A549 (cell line): Measurements from ENCODE around the gene STIM2. TPM values are rescaled to one million over a fixed set of nuclear protein-coding genes. Genes with fewer than 3 reads are reported as not detected.

Experiments
- ATAC-seq, 2 experiments: fragments of 200-7000 bp in 1 of 2; fragments of >200 bp in 1 of 2; cut with Nextera tagmentation in 1 of 2; cut with Tn5 transposase in 1 of 2; 3 replicates each; pipeline versions ENCODE4 v1.8.0 to v1.9.1; 2018 to 2020; ENCODE audit warnings: mild to moderate bottlenecking in 1 of 2, moderate library complexity in 1 of 2
- CTCF ChIA-PET: fragments of 300-600 bp; sonication (Branson Sonifier 250); formaldehyde crosslinking; extraction: SDS; loops from one replicate; lab custom pipeline; 2021; ENCODE audit warnings: antibody characterized with exemption, inconsistent platforms; lab: Yijun Ruan, JAX
- POLR2A ChIA-PET: fragments of 350-600 bp; formaldehyde crosslinking; extraction: SDS; loops from one replicate; lab custom pipeline; 2021; ENCODE audit warnings: antibody characterized with exemption, inconsistent platforms; lab: Yijun Ruan, JAX
- DNase-seq, 2 experiments: peaks; one replicate each; pipeline versions ENCODE4 v3.0.0 to v3.0.0-alpha.2; 2011 to 2016; ENCODE audit warnings: low read depth in 1 of 2, low spot score in 1 of 2
- FAIRE-seq: peaks from 2 replicates; lab custom pipeline; 2011; peaks lifted over from hg19 to GRCh38; lab: Jason Lieb, UNC
- H3K27ac ChIP-seq, 2 experiments: fragments of >200 bp; sonication (Bioruptor Twin); formaldehyde crosslinking; 3 replicates each; pipeline ENCODE4 v1.5.1; 2016 to 2017
- H3K4me1 ChIP-seq: fragments of >200 bp; sonication (Bioruptor Twin); formaldehyde crosslinking; 3 replicates; pipeline ENCODE4 v1.6.1; 2016
- H3K4me2 ChIP-seq: fragments of >200 bp; sonication (Bioruptor Twin); formaldehyde crosslinking; 3 replicates; pipeline ENCODE4 v1.6.1; 2016
- H3K4me3 ChIP-seq: fragments of >200 bp; sonication (Bioruptor Twin); formaldehyde crosslinking; 3 replicates; pipeline ENCODE4 v1.5.1; 2016
- H3K9me3 ChIP-seq: fragments of >200 bp; sonication (Bioruptor Twin); formaldehyde crosslinking; 3 replicates; pipeline ENCODE4 v1.6.1; 2016
- BCL3 ChIP-seq: fragments of >200 bp; sonication (Bioruptor Twin); formaldehyde crosslinking; IDR thresholded peaks from 3 replicates; pipeline ENCODE4 v1.6.1; 2016
- BHLHE40 ChIP-seq: IDR thresholded peaks from 2 replicates; pipeline ENCODE4 v1.6.1; 2012; ENCODE audit warnings: low read depth, low read length, inconsistent platforms
- CBX2 ChIP-seq: fragments of 200-600 bp; sonication (generic); IDR thresholded peaks from 2 replicates; pipeline ENCODE4 v1.6.1; 2016; ENCODE audit warnings: low read depth, mild to moderate bottlenecking, borderline replicate concordance
- CBX8 ChIP-seq: fragments of 200-600 bp; sonication (generic); IDR thresholded peaks from 2 replicates; pipeline ENCODE4 v1.6.1; 2016
- CEBPB ChIP-seq, 2 experiments: fragments of >200 bp in 1 of 2; sonication (Bioruptor Twin) in 1 of 2; formaldehyde crosslinking in 1 of 2; IDR thresholded peaks; 2 replicates each; pipeline ENCODE4 v1.6.1; 2012 to 2016
- CHD2 ChIP-seq: fragments of 150-350 bp; IDR thresholded peaks from 2 replicates; pipeline ENCODE4 v1.6.1; 2014; ENCODE audit warnings: low read length; ENCODE audit not compliant: partially characterized antibody
- EHF ChIP-seq: fragments of 250-450 bp; sonication (Bioruptor Pico); IDR thresholded peaks from 2 replicates; pipeline ENCODE4 v1.5.0; 2020; ENCODE audit warnings: mild to moderate bottlenecking
- ELK1 ChIP-seq: fragments of 150-350 bp; IDR thresholded peaks from 2 replicates; pipeline ENCODE4 v1.6.1; 2014; ENCODE audit warnings: low read depth, mild to moderate bottlenecking, low read length
- ESRRA ChIP-seq: fragments of 150-350 bp; IDR thresholded peaks from 2 replicates; pipeline ENCODE4 v1.6.1; 2014; ENCODE audit warnings: mild to moderate bottlenecking, low read length, borderline replicate concordance
- FOSB ChIP-seq: fragments of 250-450 bp; sonication (Bioruptor Pico); IDR thresholded peaks from 2 replicates; pipeline ENCODE4 v1.5.0; 2020; ENCODE audit warnings: mild to moderate bottlenecking, moderate library complexity
- FOSL2 ChIP-seq, 2 experiments: fragments of 450-650 bp in 1 of 2; fragments of >200 bp in 1 of 2; sonication (Bioruptor Twin) in 1 of 2; formaldehyde crosslinking; IDR thresholded peaks; 2 replicates each; pipeline versions ENCODE4 v1.5.0 to v1.6.1; 2016 to 2020; ENCODE audit warnings: mild to moderate bottlenecking in 1 of 2, moderate library complexity in 1 of 2
- HES2 ChIP-seq: fragments of >200 bp; sonication (Bioruptor Twin); formaldehyde crosslinking; IDR thresholded peaks from 2 replicates; pipeline ENCODE4 v1.6.1; 2016
- HMGXB4 ChIP-seq: fragments of 250-450 bp; sonication (Bioruptor Pico); IDR thresholded peaks from 2 replicates; pipeline ENCODE4 v1.5.0; 2021; ENCODE audit warnings: mild to moderate bottlenecking, moderate library complexity, borderline replicate concordance
- JUNB ChIP-seq: fragments of >200 bp; sonication (Bioruptor Twin); formaldehyde crosslinking; IDR thresholded peaks from 2 replicates; pipeline ENCODE4 v1.6.1; 2016
- MAZ ChIP-seq: fragments of 150-350 bp; IDR thresholded peaks from 2 replicates; pipeline ENCODE4 v1.6.1; 2014; ENCODE audit warnings: antibody characterized with exemption, low read depth, low read length, borderline replicate concordance
- MYC ChIP-seq: IDR thresholded peaks from 2 replicates; pipeline ENCODE4 v1.6.1; 2012; ENCODE audit warnings: mild to moderate bottlenecking, inconsistent platforms, low read length, improper control_type of control experiment, borderline replicate concordance
- NFE2L2 ChIP-seq: fragments of 150-350 bp; conservative IDR thresholded peaks from 2 replicates; pipeline ENCODE4 v1.6.1; 2014; ENCODE audit warnings: low read length
- NPAS2 ChIP-seq: fragments of 250-450 bp; sonication (Bioruptor Pico); IDR thresholded peaks from 2 replicates; pipeline ENCODE4 v1.8.0; 2022; ENCODE audit warnings: mild to moderate bottlenecking, moderate library complexity, borderline replicate concordance
- NR3C1 ChIP-seq: fragments of >200 bp; sonication (Bioruptor Twin); formaldehyde crosslinking; IDR thresholded peaks from 3 replicates; pipeline ENCODE4 v1.6.1; 2017
- PHF8 ChIP-seq: fragments of 200-600 bp; sonication (generic); IDR thresholded peaks from 2 replicates; pipeline ENCODE4 v1.6.1; 2016; ENCODE audit warnings: low read depth, mild to moderate bottlenecking, antibody characterized with exemption, moderate library complexity, borderline replicate concordance
- POLR2A ChIP-seq: IDR thresholded peaks from 2 replicates; pipeline ENCODE4 v1.6.1; 2012; ENCODE audit warnings: mild to moderate bottlenecking, low read length
- RAD21 ChIP-seq, 2 experiments: fragments of >200 bp in 1 of 2; sonication (Bioruptor Twin) in 1 of 2; formaldehyde crosslinking in 1 of 2; IDR thresholded peaks in 1 of 2; conservative IDR thresholded peaks in 1 of 2; 2 replicates in 1 of 2; 3 replicates in 1 of 2; pipeline ENCODE4 v1.6.1; 2012 to 2018; ENCODE audit warnings: inconsistent platforms in 1 of 2
- REST ChIP-seq: fragments of 200-600 bp; sonication (generic); IDR thresholded peaks from 2 replicates; pipeline ENCODE4 v1.6.1; 2016; ENCODE audit warnings: antibody characterized with exemption, mild to moderate bottlenecking, moderate library complexity
- SMC3 ChIP-seq: fragments of >200 bp; sonication (Bioruptor Twin); formaldehyde crosslinking; IDR thresholded peaks from 3 replicates; pipeline ENCODE4 v1.6.1; 2018; ENCODE audit warnings: inconsistent platforms
- ZC3H11A ChIP-seq: fragments of 450-650 bp; IDR thresholded peaks from 2 replicates; pipeline ENCODE4 v1.6.1; 2014; ENCODE audit warnings: antibody characterized with exemption, mild to moderate bottlenecking
- ZSCAN20 ChIP-seq: fragments of 250-450 bp; sonication (Bioruptor Pico); IDR thresholded peaks from 2 replicates; pipeline ENCODE4 v1.8.0; 2022; ENCODE audit warnings: mild to moderate bottlenecking, moderate library complexity
- polyA plus RNA-seq, 4 experiments: library from polyadenylated mRNA; depleted of rRNA in 3 of 4; stranded (reverse); fragments of >200 nt; fragmentation: RNase III in 1 of 4; extraction: RNeasy Plus Mini Kit Qiagen cat#74134 plus additional on column Dnase treatment in 1 of 4; gene quantifications; 2 replicates in 3 of 4; 3 replicates in 1 of 4; pipeline ENCODE4 v1.2.3, GENCODE V29; 2011 to 2017

Gene STIM2
- polyA plus RNA-seq, 2 of the 4 experiments (the other 2 are of a cell fraction) = 13.6 to 20.6 TPM

- Histone ChIP-seq H3K4me3 (no peak overlapping the region), H3K27ac (no peak overlapping the region), H3K4me1 (no peaks in the 10 kb centered on the region)
- CTCF ChIA-PET = interaction anchor here (1.7 kb wide), 1 partner anchor 13 kb away, joined by 3 read pairs; no protein-coding TSS in a partner anchor
- DNase-seq = no peak
- TF ChIP-seq FOSL2 (IDR thresholded peaks at IDR 0.05) (no peak), FOSL2 (CRISPR knock-in tag; IDR thresholded peaks at IDR 0.05) (no peak), SMC3 (no peak), ELK1 (no peak), ESRRA (no peak), EHF (CRISPR knock-in tag) (no peak), CBX8 (no peak), NR3C1 (no peak), HES2 (no peak), BCL3 (no peak), REST (no peak), NPAS2 (CRISPR knock-in tag) (no peak), ZSCAN20 (CRISPR knock-in tag) (no peak), POLR2A (no peak), CEBPB (IDR thresholded peaks at IDR 0.05) (no peak), CHD2 (no peak), HMGXB4 (CRISPR knock-in tag) (no peak), RAD21 (conservative IDR thresholded peaks at IDR 0.05 in 1 of 2, IDR thresholded peaks at IDR 0.05 in 1 of 2) (no peak), NFE2L2 (no peak), PHF8 (no peak)
- TF ChIP-seq, all 56 proteins: peak for 0
- Histone ChIP-seq H3K4me2 (no peak overlapping the region), H3K9me3 (no peaks in the 10 kb centered on the region)
- no peak for ATAC-seq
- POLR2A ChIA-PET = no interaction called here
- no peak for FAIRE-seq
Measured at GRCh38 chr4:26996745-26997144, 136.1 kb downstream of the STIM2 start.

GRCh38 chr4:26999689-27000088 is 139.0 kb downstream of the STIM2 start:
- Histone ChIP-seq H3K27ac (no peak overlapping the region), H3K4me3 (no peak overlapping the region), H3K4me2 (no peak overlapping the region), H3K4me1 (no peaks in the 10 kb centered on the region; the same call in 2 of the 3 replicates)
- DNase-seq = no peak
- CTCF ChIA-PET = interaction anchor here (1.7 kb wide), 1 partner anchor 11 kb away, joined by 4 read pairs; no protein-coding TSS in a partner anchor
- ATAC-seq = no peak
- POLR2A ChIA-PET = no interaction called here
- TF ChIP-seq BHLHE40 (no peak), MYC (no peak), ZC3H11A (no peak), FOSB (CRISPR knock-in tag) (no peak), CBX8 (no peak), HMGXB4 (CRISPR knock-in tag) (no peak), CBX2 (no peak), BCL3 (no peak), JUNB (no peak), MAZ (no peak)
- TF ChIP-seq, all 56 proteins: peak for 0
- no peaks in the 10 kb centered on the region for H3K9me3 ChIP-seq
- FAIRE-seq = no peak
